ENCODE results near the gene PDLIM5. TPM values are rescaled to one million over a fixed set of nuclear protein-coding genes. Genes with fewer than 3 reads are reported as not detected.

Gene PDLIM5
- polyA plus RNA-seq, 1 donor, result 268 TPM

- DNase-seq, result no peak
These were observed 22.9 kb upstream of the PDLIM5 start for GRCh38 chr4:94428884-94429283.

GRCh38 chr4:94430406-94430805 is 21.3 kb upstream of the PDLIM5 start:
- DNase-seq, result no peak

- DNase-seq, result no peak
These were observed 20.4 kb upstream of the PDLIM5 start for GRCh38 chr4:94431388-94431787.

- no peak for DNase-seq
These were observed 17.2 kb upstream of the PDLIM5 start for GRCh38 chr4:94434505-94434904.

GRCh38 chr4:94435874-94436273 is 15.9 kb upstream of the PDLIM5 start:
- no peak for DNase-seq

GRCh38 chr4:94436512-94436911 is 15.2 kb upstream of the PDLIM5 start:
- no peak for DNase-seq

GRCh38 chr4:94439606-94440005 is 12.1 kb upstream of the PDLIM5 start:
- no peak for DNase-seq

- DNase-seq, result no peak
These were observed 9.9 kb upstream of the PDLIM5 start for GRCh38 chr4:94441838-94442237.

- DNase-seq, result no peak
These were observed 9.5 kb upstream of the PDLIM5 start for GRCh38 chr4:94442251-94442650.

GRCh38 chr4:94446386-94446785 is 5.4 kb upstream of the PDLIM5 start:
- DNase-seq, result no peak

- no peak for DNase-seq
These were observed 3.9 kb upstream of the PDLIM5 start for GRCh38 chr4:94447754-94448411.

GRCh38 chr4:94448815-94449375 is 2.8 kb upstream of the PDLIM5 start:
- no peak for DNase-seq

GRCh38 chr4:94451051-94451694 is 569 bp upstream of the PDLIM5 start:
- peak; percentile 30 for DNase-seq

- DNase-seq, result peak; percentile 65
These were observed 982 bp downstream of the PDLIM5 start for GRCh38 chr4:94452476-94453371.

GRCh38 chr4:94453391-94453963 is 1.7 kb downstream of the PDLIM5 start:
- DNase-seq, result peak; percentile 19

GRCh38 chr4:94454405-94454804 is 2.7 kb downstream of the PDLIM5 start:
- DNase-seq, result peak; percentile 22

- DNase-seq, result peak; percentile 56
These were observed 3.3 kb downstream of the PDLIM5 start for GRCh38 chr4:94455081-94455480.

GRCh38 chr4:94457692-94458106 is 6.0 kb downstream of the PDLIM5 start:
- no peak for DNase-seq

- no peak for DNase-seq
These were observed 6.9 kb downstream of the PDLIM5 start for GRCh38 chr4:94458682-94459081.

GRCh38 chr4:94459462-94460161 is 7.9 kb downstream of the PDLIM5 start:
- no peak for DNase-seq

- no peak for DNase-seq
These were observed 9.8 kb downstream of the PDLIM5 start for GRCh38 chr4:94461506-94461905.

- no peak for DNase-seq
These were observed 10.8 kb downstream of the PDLIM5 start for GRCh38 chr4:94462572-94462971.

All from hindlimb muscle (tissue), 1 donor.